ENCODE results near the gene PET100. TPM values are rescaled to one million over a fixed set of nuclear protein-coding genes. Genes with fewer than 3 reads are reported as not detected.

Gene PET100
- total and polyA plus RNA-seq, 10 of the 15 experiments (the other 5 are each of a cell fraction or from before 2014, with no cell fraction given), result 47.0 to 462 (median 126) TPM

DNA sequence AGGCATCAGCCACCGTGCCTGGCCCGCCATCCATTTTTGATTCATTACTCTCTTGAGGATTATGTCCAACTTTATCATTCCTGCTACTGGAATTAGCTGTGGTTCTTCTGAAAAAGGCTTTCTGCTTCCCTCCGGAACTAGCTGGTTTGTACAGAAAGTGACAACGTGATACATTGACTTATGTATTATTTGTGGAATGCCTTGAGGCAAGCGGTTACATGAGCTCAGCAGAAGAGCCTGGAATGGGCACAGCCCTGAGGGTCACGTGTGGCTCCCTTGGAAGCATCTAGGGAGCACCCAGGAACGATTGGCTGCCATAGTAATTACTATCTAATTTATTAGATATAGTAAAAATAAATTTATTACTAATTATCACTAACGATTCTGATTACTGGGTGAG, 24.8 kb downstream of the PET100 start (continued):
- TF ChIP-seq, protein P1, sequence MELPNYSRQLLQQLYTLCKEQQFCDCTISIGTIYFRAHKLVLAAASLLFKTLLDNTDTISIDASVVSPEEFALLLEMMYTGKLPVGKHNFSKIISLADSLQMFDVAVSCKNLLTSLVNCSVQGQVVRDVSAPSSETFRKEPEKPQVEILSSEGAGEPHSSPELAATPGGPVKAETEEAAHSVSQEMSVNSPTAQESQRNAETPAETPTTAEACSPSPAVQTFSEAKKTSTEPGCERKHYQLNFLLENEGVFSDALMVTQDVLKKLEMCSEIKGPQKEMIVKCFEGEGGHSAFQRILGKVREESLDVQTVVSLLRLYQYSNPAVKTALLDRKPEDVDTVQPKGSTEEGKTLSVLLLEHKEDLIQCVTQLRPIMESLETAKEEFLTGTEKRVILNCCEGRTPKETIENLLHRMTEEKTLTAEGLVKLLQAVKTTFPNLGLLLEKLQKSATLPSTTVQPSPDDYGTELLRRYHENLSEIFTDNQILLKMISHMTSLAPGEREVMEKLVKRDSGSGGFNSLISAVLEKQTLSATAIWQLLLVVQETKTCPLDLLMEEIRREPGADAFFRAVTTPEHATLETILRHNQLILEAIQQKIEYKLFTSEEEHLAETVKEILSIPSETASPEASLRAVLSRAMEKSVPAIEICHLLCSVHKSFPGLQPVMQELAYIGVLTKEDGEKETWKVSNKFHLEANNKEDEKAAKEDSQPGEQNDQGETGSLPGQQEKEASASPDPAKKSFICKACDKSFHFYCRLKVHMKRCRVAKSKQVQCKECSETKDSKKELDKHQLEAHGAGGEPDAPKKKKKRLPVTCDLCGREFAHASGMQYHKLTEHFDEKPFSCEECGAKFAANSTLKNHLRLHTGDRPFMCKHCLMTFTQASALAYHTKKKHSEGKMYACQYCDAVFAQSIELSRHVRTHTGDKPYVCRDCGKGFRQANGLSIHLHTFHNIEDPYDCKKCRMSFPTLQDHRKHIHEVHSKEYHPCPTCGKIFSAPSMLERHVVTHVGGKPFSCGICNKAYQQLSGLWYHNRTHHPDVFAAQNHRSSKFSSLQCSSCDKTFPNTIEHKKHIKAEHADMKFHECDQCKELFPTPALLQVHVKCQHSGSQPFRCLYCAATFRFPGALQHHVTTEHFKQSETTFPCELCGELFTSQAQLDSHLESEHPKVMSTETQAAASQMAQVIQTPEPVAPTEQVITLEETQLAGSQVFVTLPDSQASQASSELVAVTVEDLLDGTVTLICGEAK (IDR thresholded peaks at IDR 0.05; ENCODE audit: borderline replicate concordance), result no peak
- no peak for TF ChIP-seq SMC3 (IDR thresholded peaks at IDR 0.05; ENCODE audit: borderline replicate concordance, low read length)

DNA sequence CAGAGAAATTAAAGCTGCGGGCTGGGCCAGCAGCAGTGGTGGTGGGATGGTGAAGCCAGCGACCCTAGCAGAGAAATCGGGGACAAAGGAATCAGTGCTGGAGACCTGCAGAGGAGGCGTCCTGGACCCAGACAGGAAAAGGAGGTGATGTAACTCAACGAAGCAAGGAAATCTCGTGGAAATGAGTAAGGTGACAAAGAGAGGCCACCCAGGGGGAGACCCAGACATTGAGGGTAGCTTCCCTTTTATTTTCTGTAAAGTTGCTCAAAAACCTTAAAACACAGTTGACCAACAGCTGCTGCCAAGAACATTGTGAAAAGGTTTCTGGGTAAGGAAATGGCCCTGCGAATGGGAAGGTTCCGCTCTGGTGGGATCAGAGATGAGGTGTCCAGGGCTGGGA, 26.0 kb downstream of the PET100 start:
- no peaks in the 10 kb centered on the region; a peak in 1 of 4 replicates for H3K27me3 ChIP-seq (replicated peaks in 1 of 2; ENCODE audit: control insufficient read depth in 2 of 2, insufficient read depth in 2 of 2, low read length in 1 of 2)
- H3K4me2 ChIP-seq (ENCODE audit: control insufficient read depth, insufficient read depth), result no peak overlapping the region
- in situ Hi-C loops (cut with MboI), result no loop called here
- peaks cover 20% of the 10 kb centered on the region for H3K4me1 ChIP-seq (ENCODE audit: control insufficient read depth, insufficient read depth, low read length)
- POLR2A ChIA-PET, result interaction anchor here (0.6 kb wide), 1 partner anchor 522 kb away, joined by 4 read pairs; no protein-coding TSS in a partner anchor
- no peak for ATAC-seq
- H3K27ac ChIP-seq (ENCODE audit: control insufficient read depth, insufficient read depth), result no peak overlapping the region
- no peak overlapping the region for H3K9ac ChIP-seq (ENCODE audit: control insufficient read depth, insufficient read depth, low read length)
- no peaks in the 10 kb centered on the region for H3K9me3 ChIP-seq (replicated peaks; ENCODE audit: control insufficient read depth, insufficient read depth, low read length)
- DNase-seq (ENCODE audit: low read depth, low spot score), result no peak
- no TSS peak for BruUV-seq (replicated peaks)
- intact Hi-C loops (cut with micrococcal nuclease; ENCODE audit: unreplicated experiment), result no loop called here
- no peak overlapping the region for H3K4me3 ChIP-seq
- RAD21 ChIA-PET (ENCODE audit: unreplicated experiment), result interaction anchor here (1.0 to 1.1 kb wide), 2 partner anchors 25 to 26 kb away, joined by 3 to 4 read pairs; partner anchors contain the start of genes PET100 and TRAPPC5
- WGBS (ENCODE audit: insufficient coverage, insufficient replicate concordance, low lambda C conversion rate, missing lambda C conversion rate), result 54% methylated on average over 8 of the region's 8 CpGs
- no peaks in the 10 kb centered on the region for H4K20me1 ChIP-seq (ENCODE audit: control insufficient read depth, insufficient read depth)
- no peak for FAIRE-seq
- SMC1A ChIA-PET (ENCODE audit: uncharacterized antibody, unreplicated experiment), result interaction anchor here (0.6 kb wide), 1 partner anchor 154 kb away, joined by 3 read pairs; no protein-coding TSS in a partner anchor
- H3K79me2 ChIP-seq (ENCODE audit: control insufficient read depth, insufficient read depth, low read length), result no peaks in the 10 kb centered on the region
- H3K36me3 ChIP-seq (ENCODE audit: control insufficient read depth in 2 of 2, insufficient read depth in 2 of 2, low read length in 1 of 2), result no peaks in the 10 kb centered on the region
- no peak overlapping the region for H2AFZ ChIP-seq (ENCODE audit: control insufficient read depth, low read depth, low read length)
- CTCF ChIA-PET, result interaction anchor here (0.8 to 1.3 kb wide), 5 partner anchors 22 to 144 kb away, joined by 3 to 5 read pairs (median 3); partner anchors contain the start of genes MCEMP1 and TRAPPC5
- TF ChIP-seq JUND (IDR thresholded peaks at IDR 0.05; ENCODE audit: low read depth, low read length), result no peak
- no peak for TF ChIP-seq ZNF274 (IDR thresholded peaks at IDR 0.05; ENCODE audit: insufficient read depth, insufficient read length)
- TF ChIP-seq, protein P2, sequence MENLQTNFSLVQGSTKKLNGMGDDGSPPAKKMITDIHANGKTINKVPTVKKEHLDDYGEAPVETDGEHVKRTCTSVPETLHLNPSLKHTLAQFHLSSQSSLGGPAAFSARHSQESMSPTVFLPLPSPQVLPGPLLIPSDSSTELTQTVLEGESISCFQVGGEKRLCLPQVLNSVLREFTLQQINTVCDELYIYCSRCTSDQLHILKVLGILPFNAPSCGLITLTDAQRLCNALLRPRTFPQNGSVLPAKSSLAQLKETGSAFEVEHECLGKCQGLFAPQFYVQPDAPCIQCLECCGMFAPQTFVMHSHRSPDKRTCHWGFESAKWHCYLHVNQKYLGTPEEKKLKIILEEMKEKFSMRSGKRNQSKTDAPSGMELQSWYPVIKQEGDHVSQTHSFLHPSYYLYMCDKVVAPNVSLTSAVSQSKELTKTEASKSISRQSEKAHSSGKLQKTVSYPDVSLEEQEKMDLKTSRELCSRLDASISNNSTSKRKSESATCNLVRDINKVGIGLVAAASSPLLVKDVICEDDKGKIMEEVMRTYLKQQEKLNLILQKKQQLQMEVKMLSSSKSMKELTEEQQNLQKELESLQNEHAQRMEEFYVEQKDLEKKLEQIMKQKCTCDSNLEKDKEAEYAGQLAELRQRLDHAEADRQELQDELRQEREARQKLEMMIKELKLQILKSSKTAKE (IDR thresholded peaks at IDR 0.05; ENCODE audit: low read depth, poor library complexity, severe bottlenecking), result no peak
- TF ChIP-seq, protein P3, sequence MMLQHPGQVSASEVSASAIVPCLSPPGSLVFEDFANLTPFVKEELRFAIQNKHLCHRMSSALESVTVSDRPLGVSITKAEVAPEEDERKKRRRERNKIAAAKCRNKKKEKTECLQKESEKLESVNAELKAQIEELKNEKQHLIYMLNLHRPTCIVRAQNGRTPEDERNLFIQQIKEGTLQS (IDR thresholded peaks at IDR 0.05; ENCODE audit: borderline replicate concordance, extremely low read depth, low read depth, low read length), result no peak
- TF ChIP-seq, protein P4, sequence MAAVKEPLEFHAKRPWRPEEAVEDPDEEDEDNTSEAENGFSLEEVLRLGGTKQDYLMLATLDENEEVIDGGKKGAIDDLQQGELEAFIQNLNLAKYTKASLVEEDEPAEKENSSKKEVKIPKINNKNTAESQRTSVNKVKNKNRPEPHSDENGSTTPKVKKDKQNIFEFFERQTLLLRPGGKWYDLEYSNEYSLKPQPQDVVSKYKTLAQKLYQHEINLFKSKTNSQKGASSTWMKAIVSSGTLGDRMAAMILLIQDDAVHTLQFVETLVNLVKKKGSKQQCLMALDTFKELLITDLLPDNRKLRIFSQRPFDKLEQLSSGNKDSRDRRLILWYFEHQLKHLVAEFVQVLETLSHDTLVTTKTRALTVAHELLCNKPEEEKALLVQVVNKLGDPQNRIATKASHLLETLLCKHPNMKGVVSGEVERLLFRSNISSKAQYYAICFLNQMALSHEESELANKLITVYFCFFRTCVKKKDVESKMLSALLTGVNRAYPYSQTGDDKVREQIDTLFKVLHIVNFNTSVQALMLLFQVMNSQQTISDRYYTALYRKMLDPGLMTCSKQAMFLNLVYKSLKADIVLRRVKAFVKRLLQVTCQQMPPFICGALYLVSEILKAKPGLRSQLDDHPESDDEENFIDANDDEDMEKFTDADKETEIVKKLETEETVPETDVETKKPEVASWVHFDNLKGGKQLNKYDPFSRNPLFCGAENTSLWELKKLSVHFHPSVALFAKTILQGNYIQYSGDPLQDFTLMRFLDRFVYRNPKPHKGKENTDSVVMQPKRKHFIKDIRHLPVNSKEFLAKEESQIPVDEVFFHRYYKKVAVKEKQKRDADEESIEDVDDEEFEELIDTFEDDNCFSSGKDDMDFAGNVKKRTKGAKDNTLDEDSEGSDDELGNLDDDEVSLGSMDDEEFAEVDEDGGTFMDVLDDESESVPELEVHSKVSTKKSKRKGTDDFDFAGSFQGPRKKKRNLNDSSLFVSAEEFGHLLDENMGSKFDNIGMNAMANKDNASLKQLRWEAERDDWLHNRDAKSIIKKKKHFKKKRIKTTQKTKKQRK (IDR thresholded peaks at IDR 0.05; ENCODE audit: low read depth, low read length), result no peak
- TF ChIP-seq SMC3 (IDR thresholded peaks at IDR 0.05; ENCODE audit: borderline replicate concordance, low read length), result no peak
- no peak for TF ChIP-seq TCF12 (IDR thresholded peaks at IDR 0.05; ENCODE audit: low read depth, low read length)
- TF ChIP-seq TAF1 (IDR thresholded peaks at IDR 0.05; ENCODE audit: borderline replicate concordance, low read depth, low read length), result no peak

Data from GM12878 (cell line).